Activated CD8-positive, alpha-beta memory T cell treated with anti-CD3 and anti-CD28 coated beads, Interleukin-2, amount 50 U/mL, for 24 hours (primary cell): Measurements from ENCODE around the gene SPEM2.
A peak's percentile ranks its signal among the peaks of the same experiment; 100 is the strongest.

ENCODE experiments used
- DNase-seq: peaks from one replicate; pipeline ENCODE4 v3.0.0-alpha.2; 2020; ENCODE audit errors: extremely low read depth

SPEM2 gene

GRCh38 chr17:7421186-7421585 is 4.2 kb upstream of the SPEM2 start:
- no peak for DNase-seq

GRCh38 chr17:7423679-7424078 is 1.7 kb upstream of the SPEM2 start:
- no peak for DNase-seq

GRCh38 chr17:7425756-7426155 is 340 bp downstream of the SPEM2 start:
- DNase-seq, result no peak

- no peak for DNase-seq
These were observed 917 bp downstream of the SPEM2 start for GRCh38 chr17:7426203-7426863.

GRCh38 chr17:7426896-7427489 is 1.6 kb downstream of the SPEM2 start:
- DNase-seq, result no peak

- no peak for DNase-seq
These were observed 2.1 kb downstream of the SPEM2 start for GRCh38 chr17:7427549-7427948.

GRCh38 chr17:7428557-7428956 is 3.1 kb downstream of the SPEM2 start, which contains the start of gene SPEM3:
TSS of gene SPEM3 (plus strand) at chr17:7428857. CDS start at chr17:7428903, 46 bp downstream.
- no peak for DNase-seq

GRCh38 chr17:7429722-7430121 is 4.3 kb downstream of the SPEM2 start:
- DNase-seq, result no peak

- no peak for DNase-seq
These were observed 5.8 kb downstream of the SPEM2 start for GRCh38 chr17:7431231-7431630.

- DNase-seq, result no peak
These were observed 6.9 kb downstream of the SPEM2 start for GRCh38 chr17:7432296-7432695.

GRCh38 chr17:7435676-7436555 is 10.5 kb downstream of the SPEM2 start:
- DNase-seq, result no peak

- peak; percentile 34 for DNase-seq
These were observed 11.3 kb downstream of the SPEM2 start for GRCh38 chr17:7436556-7437368.

- DNase-seq, result no peak
These were observed 12.0 kb downstream of the SPEM2 start for GRCh38 chr17:7437369-7437863.

GRCh38 chr17:7437950-7438614 is 12.7 kb downstream of the SPEM2 start:
- DNase-seq, result peak; percentile 8

- no peak for DNase-seq
These were observed 13.4 kb downstream of the SPEM2 start for GRCh38 chr17:7438656-7439460.

- no peak for DNase-seq
These were observed 14.2 kb downstream of the SPEM2 start, which contains the start of gene FGF11 for GRCh38 chr17:7439462-7440112. TSS of gene FGF11 (plus strand) at chr17:7439512. CDS start at chr17:7439621, 109 bp downstream.

GRCh38 chr17:7440113-7440833 is 14.9 kb downstream of the SPEM2 start:
- no peak for DNase-seq

GRCh38 chr17:7440834-7441195 is 15.4 kb downstream of the SPEM2 start:
- DNase-seq, result no peak

- no peak for DNase-seq
These were observed 15.8 kb downstream of the SPEM2 start for GRCh38 chr17:7441266-7441665.
